GM18505 (cell line): ENCODE results near the gene PIGU.

Experiments used
- ATAC-seq: cut with Tn5 transposase; IDR thresholded peaks from one replicate; pipeline ENCODE4 v1.9.1; 2021; ENCODE audit not compliant: unreplicated experiment
- POLR2A ChIP-seq: IDR thresholded peaks from 4 replicates; pipeline ENCODE4 v1.6.1; 2011; ENCODE audit warnings: borderline replicate concordance; ENCODE audit not compliant: insufficient read depth, insufficient read length; ENCODE audit errors: extremely low read depth

The PIGU gene

GRCh38 chr20:34600892-34601653 lies 75.8 kb downstream of the PIGU start:
- TF ChIP-seq POLR2A = no peak
- no peak for ATAC-seq

GRCh38 chr20:34595377-34596184 lies 81.3 kb downstream of the PIGU start:
- no peak for ATAC-seq
- TF ChIP-seq POLR2A = no peak

GRCh38 chr20:34586488-34587163 lies 90.3 kb downstream of the PIGU start:
- no peak for TF ChIP-seq POLR2A
- no peak for ATAC-seq

- no peak for TF ChIP-seq POLR2A
- ATAC-seq = no peak
Observed at GRCh38 chr20:34585019-34585418, 91.9 kb downstream of the PIGU start.

- no peak for TF ChIP-seq POLR2A
- ATAC-seq = no peak
Observed at GRCh38 chr20:34583544-34583943, 93.3 kb downstream of the PIGU start.

GRCh38 chr20:34582911-34583310 lies 94.0 kb downstream of the PIGU start:
- TF ChIP-seq POLR2A = no peak

GRCh38 chr20:34582221-34582620 lies 94.7 kb downstream of the PIGU start:
- no peak for ATAC-seq
- no peak for TF ChIP-seq POLR2A

More at GRCh38 chr20:34582911-34583310, 94.0 kb downstream of the PIGU start:
- no peak for ATAC-seq

- no peak for TF ChIP-seq POLR2A
- no peak for ATAC-seq
Observed at GRCh38 chr20:34581341-34582184, 95.3 kb downstream of the PIGU start.

GRCh38 chr20:34579979-34580940 lies 96.6 kb downstream of the PIGU start:
- TF ChIP-seq POLR2A = no peak
- peak; percentile 54 for ATAC-seq

GRCh38 chr20:34579191-34579978 lies 97.5 kb downstream of the PIGU start:
- ATAC-seq = no peak
- no peak for TF ChIP-seq POLR2A

GRCh38 chr20:34578521-34578920 lies 98.4 kb downstream of the PIGU start:
- no peak for ATAC-seq

More at GRCh38 chr20:34578521-34578920, 98.4 kb downstream of the PIGU start:
- TF ChIP-seq POLR2A = no peak
